VCaP (cell line): ENCODE measurements around the gene AGFG2.
A peak's percentile ranks its signal among the peaks of the same experiment; 100 is the strongest.
"Not testable (repeated sequence)": the region's sequence is repeated elsewhere in the genome, so short reads cannot be mapped to it uniquely, and the experiment has no call there.

ENCODE experiments used
- H3K27ac ChIP-seq: fragments of 450-650 bp; 2 replicates; pipeline ENCODE4 v1.5.1; 2017
- CTCF ChIP-seq: fragments of 450-650 bp; conservative IDR thresholded peaks from 2 replicates; pipeline ENCODE4 v1.5.1; 2017; ENCODE audit warnings: mild to moderate bottlenecking, moderate library complexity

The AGFG2 gene

GRCh38 chr7:100532165-100533022 lies 6.6 kb upstream of the AGFG2 start:
- no peak for TF ChIP-seq CTCF

GRCh38 chr7:100535982-100536381 lies 3.0 kb upstream of the AGFG2 start:
- peak overlapping the region; percentile 49; the same call in 1 of the 2 replicates for H3K27ac ChIP-seq

More at GRCh38 chr7:100532165-100533022, 6.6 kb upstream of the AGFG2 start:
- no peak overlapping the region for H3K27ac ChIP-seq

- not testable (repeated sequence) for H3K27ac ChIP-seq
These were observed 2.3 kb upstream of the AGFG2 start for GRCh38 chr7:100536695-100537094.

- TF ChIP-seq CTCF = no peak
- H3K27ac ChIP-seq = peak overlapping the region; percentile 100
These were observed 702 bp upstream of the AGFG2 start for GRCh38 chr7:100538348-100538653.

GRCh38 chr7:100539436-100540006 lies 518 bp downstream of the AGFG2 start:
- no peak for TF ChIP-seq CTCF

GRCh38 chr7:100540073-100540723 lies 1.2 kb downstream of the AGFG2 start:
- TF ChIP-seq CTCF = no peak
- H3K27ac ChIP-seq = peak overlapping the region; percentile 100

More at GRCh38 chr7:100539436-100540006, 518 bp downstream of the AGFG2 start:
- H3K27ac ChIP-seq = peak overlapping the region; percentile 100

GRCh38 chr7:100541309-100541708 lies 2.3 kb downstream of the AGFG2 start:
- H3K27ac ChIP-seq = peak overlapping the region; percentile 100

GRCh38 chr7:100543586-100543985 lies 4.6 kb downstream of the AGFG2 start:
- no peak for TF ChIP-seq CTCF
- H3K27ac ChIP-seq = peak overlapping the region; percentile 100

- peak overlapping the region; percentile 100 for H3K27ac ChIP-seq
- no peak for TF ChIP-seq CTCF
These were observed 5.4 kb downstream of the AGFG2 start for GRCh38 chr7:100544386-100544785.
